Panc1 (cell line): ENCODE results near the gene MAN1A1. TPM values are rescaled to one million over a fixed set of nuclear protein-coding genes. Genes with fewer than 3 reads are reported as not detected.

Experiments used
- ATAC-seq: fragments of 200-7000 bp; cut with Tn5 transposase; 2 replicates; pipeline ENCODE4 v1.9.1; 2020; ENCODE audit warnings: mild to moderate bottlenecking, moderate library complexity
- BruUV-seq: library from RNA; stranded (reverse); fragments of 400-500 nt; replicated peaks from 2 replicates; lab custom pipeline; 2021; lab: Mats Ljungman, UMichigan
- CTCF ChIA-PET: fragments of 300-600 bp; sonication (Branson Sonifier 250); formaldehyde crosslinking; loops from one replicate; lab custom pipeline; 2022; ENCODE audit warnings: antibody characterized with exemption; lab: Charles Lee
- POLR2A ChIA-PET: fragments of 300-600 bp; sonication (Branson Sonifier 250); formaldehyde crosslinking; loops from one replicate; lab custom pipeline; 2022; ENCODE audit warnings: antibody characterized with exemption; lab: Charles Lee
- DNase-seq: peaks from one replicate; pipeline ENCODE4 v3.0.0-alpha.2; 2010; ENCODE audit warnings: low read depth, low spot score
- H3K27ac ChIP-seq: 2 replicates; pipeline ENCODE4 v1.5.1; 2011; ENCODE audit warnings: mild to moderate bottlenecking, low read length, inconsistent platforms
- H3K27me3 ChIP-seq: fragments of 200-500 bp; sonication (Bioruptor generic); 2 replicates; pipeline ENCODE4 v1.6.0; 2014; ENCODE audit warnings: low read length, inconsistent platforms; ENCODE audit not compliant: control insufficient read depth, insufficient read depth
- H3K36me3 ChIP-seq: fragments of 200-500 bp; sonication (Bioruptor generic); 2 replicates; pipeline ENCODE4 v1.5.1; 2014; ENCODE audit warnings: inconsistent platforms, mild to moderate bottlenecking, low read length, moderate library complexity; ENCODE audit not compliant: control insufficient read depth, insufficient read depth
- H3K4me1 ChIP-seq: 2 replicates; pipeline ENCODE4 v1.5.1; 2011; ENCODE audit warnings: inconsistent platforms, mild to moderate bottlenecking, low read length, moderate library complexity; ENCODE audit not compliant: control insufficient read depth, insufficient read depth
- H3K4me3 ChIP-seq, 2 experiments: 2 replicates each; pipeline ENCODE4 v1.5.1; 2011 to 2012; ENCODE audit warnings: low read depth in 2 of 2, low read length in 2 of 2, mild to moderate bottlenecking in 2 of 2, inconsistent platforms in 1 of 2, moderate library complexity in 1 of 2
- H3K9me3 ChIP-seq: fragments of 200-500 bp; sonication (Bioruptor generic); 2 replicates; pipeline ENCODE4 v1.5.1; 2014; ENCODE audit warnings: low read depth, mild to moderate bottlenecking, inconsistent platforms, low read length, moderate library complexity; ENCODE audit not compliant: control insufficient read depth, insufficient read depth
- CTCF ChIP-seq: fragments of 450-650 bp; IDR thresholded peaks from 2 replicates; pipeline ENCODE4 v1.5.1; 2017; ENCODE audit warnings: mild to moderate bottlenecking
- POLR2AphosphoS5 ChIP-seq: IDR thresholded peaks from 2 replicates; pipeline ENCODE4 v1.6.1; 2012; ENCODE audit warnings: mild to moderate bottlenecking, low read depth, low read length, moderate library complexity
- SIN3A ChIP-seq: IDR thresholded peaks from 2 replicates; pipeline ENCODE4 v1.6.1; 2012; ENCODE audit warnings: low read depth, mild to moderate bottlenecking, low read length, moderate library complexity, borderline replicate concordance; ENCODE audit not compliant: insufficient read depth
- TCF7L2 ChIP-seq: IDR thresholded peaks from 2 replicates; pipeline ENCODE4 v1.6.1; 2011; ENCODE audit warnings: mild to moderate bottlenecking, low read depth, low read length, inconsistent platforms
- in situ Hi-C: cut with HindIII; loops from 2 replicates; pipeline ENCODE4 v1.10.0; 2016; ENCODE audit warnings: low sequenced_read_pairs, low pct_unique_long_range_greater_than_20kb
- intact Hi-C: fragments of 100-400 bp; cut with micrococcal nuclease; formaldehyde crosslinking; loops from one replicate; pipeline ENCODE4 v1.10.0; 2022; ENCODE audit not compliant: unreplicated experiment
- total RNA-seq: library from RNA; stranded (reverse); gene quantifications from one replicate; pipeline ENCODE4 v1.2.1, GENCODE V29; 2021; ENCODE audit not compliant: unreplicated experiment
- TF ChIP-seq, protein P1 (sequence below), 2 experiments: IDR thresholded peaks; 2 replicates each; pipeline ENCODE4 v1.6.1; 2011 to 2012; ENCODE audit warnings: low read depth in 2 of 2, control low read depth in 1 of 2, low read length in 1 of 2, mild to moderate bottlenecking in 1 of 2, moderate library complexity in 1 of 2; ENCODE audit not compliant: insufficient read depth in 1 of 2

MAN1A1 gene
- total RNA-seq, 1 experiment from 2014 or later: 3.2 TPM

GRCh38 chr6:119183457-119183856 is 166.1 kb downstream of the MAN1A1 start:
- H3K4me3 ChIP-seq: no peak overlapping the region
- ATAC-seq (no peak), DNase-seq (no peak)
- POLR2A ChIA-PET: no interaction called here
- H3K9me3 ChIP-seq: no peaks in the 10 kb centered on the region
- CTCF ChIA-PET: no interaction called here
- intact Hi-C loops: no loop called here
- TF ChIP-seq CTCF (no peak), SIN3A (no peak), POLR2AphosphoS5 (no peak), TCF7L2 (no peak)
- TF ChIP-seq, protein P1, sequence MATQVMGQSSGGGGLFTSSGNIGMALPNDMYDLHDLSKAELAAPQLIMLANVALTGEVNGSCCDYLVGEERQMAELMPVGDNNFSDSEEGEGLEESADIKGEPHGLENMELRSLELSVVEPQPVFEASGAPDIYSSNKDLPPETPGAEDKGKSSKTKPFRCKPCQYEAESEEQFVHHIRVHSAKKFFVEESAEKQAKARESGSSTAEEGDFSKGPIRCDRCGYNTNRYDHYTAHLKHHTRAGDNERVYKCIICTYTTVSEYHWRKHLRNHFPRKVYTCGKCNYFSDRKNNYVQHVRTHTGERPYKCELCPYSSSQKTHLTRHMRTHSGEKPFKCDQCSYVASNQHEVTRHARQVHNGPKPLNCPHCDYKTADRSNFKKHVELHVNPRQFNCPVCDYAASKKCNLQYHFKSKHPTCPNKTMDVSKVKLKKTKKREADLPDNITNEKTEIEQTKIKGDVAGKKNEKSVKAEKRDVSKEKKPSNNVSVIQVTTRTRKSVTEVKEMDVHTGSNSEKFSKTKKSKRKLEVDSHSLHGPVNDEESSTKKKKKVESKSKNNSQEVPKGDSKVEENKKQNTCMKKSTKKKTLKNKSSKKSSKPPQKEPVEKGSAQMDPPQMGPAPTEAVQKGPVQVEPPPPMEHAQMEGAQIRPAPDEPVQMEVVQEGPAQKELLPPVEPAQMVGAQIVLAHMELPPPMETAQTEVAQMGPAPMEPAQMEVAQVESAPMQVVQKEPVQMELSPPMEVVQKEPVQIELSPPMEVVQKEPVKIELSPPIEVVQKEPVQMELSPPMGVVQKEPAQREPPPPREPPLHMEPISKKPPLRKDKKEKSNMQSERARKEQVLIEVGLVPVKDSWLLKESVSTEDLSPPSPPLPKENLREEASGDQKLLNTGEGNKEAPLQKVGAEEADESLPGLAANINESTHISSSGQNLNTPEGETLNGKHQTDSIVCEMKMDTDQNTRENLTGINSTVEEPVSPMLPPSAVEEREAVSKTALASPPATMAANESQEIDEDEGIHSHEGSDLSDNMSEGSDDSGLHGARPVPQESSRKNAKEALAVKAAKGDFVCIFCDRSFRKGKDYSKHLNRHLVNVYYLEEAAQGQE (IDR thresholded peaks at IDR 0.05; ENCODE audit: insufficient read depth in 1 of 2, low read depth in 2 of 2, low read length in 1 of 2): no peak
- BruUV-seq: no TSS peak
- in situ Hi-C loops: no loop called here
- no peaks in the 10 kb centered on the region for H3K36me3 ChIP-seq
- no peaks in the 10 kb centered on the region for H3K27me3 ChIP-seq
- H3K27ac ChIP-seq: no peak overlapping the region
- no peaks in the 10 kb centered on the region for H3K4me1 ChIP-seq

GRCh38 chr6:119182875-119183274 is 166.7 kb downstream of the MAN1A1 start:
- intact Hi-C loops (no loop called here), in situ Hi-C loops (no loop called here)
- DNase-seq (no peak), ATAC-seq (no peak)
- ChIA-PET POLR2A (no interaction called here), CTCF (no interaction called here)
- H3K27me3 ChIP-seq: no peaks in the 10 kb centered on the region
- TF ChIP-seq, protein P1 (IDR thresholded peaks at IDR 0.05; ENCODE audit: insufficient read depth in 1 of 2, low read depth in 2 of 2, low read length in 1 of 2): no peak
- TF ChIP-seq TCF7L2 (no peak), SIN3A (no peak), POLR2AphosphoS5 (no peak), CTCF (no peak)
- H3K4me3 ChIP-seq: no peak overlapping the region
- H3K36me3 ChIP-seq: no peaks in the 10 kb centered on the region
- no peaks in the 10 kb centered on the region for H3K4me1 ChIP-seq
- no peaks in the 10 kb centered on the region for H3K9me3 ChIP-seq
- BruUV-seq: no TSS peak
- H3K27ac ChIP-seq: no peak overlapping the region
